Dendritic cell treated with granulocyte-macrophage colony-stimulating factor and Interleukin-4, amounts not matched to agents 40 ng/mL and 50 ng/mL, for 4 days (primary cell): ENCODE results near the gene PDE2A.

ENCODE experiments used
- H3K27ac Mint-ChIP-seq: one replicate; pipeline ENCODE4 v1.8.0; 2022; ENCODE audit warnings: mild to moderate bottlenecking, mixed read lengths
- H3K27me3 Mint-ChIP-seq: one replicate; pipeline ENCODE4 v1.8.0; 2022; ENCODE audit warnings: mild to moderate bottlenecking, mixed read lengths
- H3K36me3 Mint-ChIP-seq: one replicate; pipeline ENCODE4 v1.8.0; 2022; ENCODE audit warnings: low read depth, mixed read lengths
- H3K4me1 Mint-ChIP-seq: one replicate; pipeline ENCODE4 v1.8.0; 2022; ENCODE audit warnings: low read depth, mixed read lengths
- H3K4me3 Mint-ChIP-seq: one replicate; pipeline ENCODE4 v1.8.0; 2022; ENCODE audit warnings: mild to moderate bottlenecking, moderate library complexity, mixed read lengths
- H3K9me3 Mint-ChIP-seq: one replicate; pipeline ENCODE4 v1.8.0; 2022; ENCODE audit warnings: mixed read lengths
- intact Hi-C: fragments of 100-400 bp; cut with micrococcal nuclease; formaldehyde crosslinking; loops from one replicate; pipeline ENCODE4 v1.15.0; 2022

The PDE2A gene

DNA sequence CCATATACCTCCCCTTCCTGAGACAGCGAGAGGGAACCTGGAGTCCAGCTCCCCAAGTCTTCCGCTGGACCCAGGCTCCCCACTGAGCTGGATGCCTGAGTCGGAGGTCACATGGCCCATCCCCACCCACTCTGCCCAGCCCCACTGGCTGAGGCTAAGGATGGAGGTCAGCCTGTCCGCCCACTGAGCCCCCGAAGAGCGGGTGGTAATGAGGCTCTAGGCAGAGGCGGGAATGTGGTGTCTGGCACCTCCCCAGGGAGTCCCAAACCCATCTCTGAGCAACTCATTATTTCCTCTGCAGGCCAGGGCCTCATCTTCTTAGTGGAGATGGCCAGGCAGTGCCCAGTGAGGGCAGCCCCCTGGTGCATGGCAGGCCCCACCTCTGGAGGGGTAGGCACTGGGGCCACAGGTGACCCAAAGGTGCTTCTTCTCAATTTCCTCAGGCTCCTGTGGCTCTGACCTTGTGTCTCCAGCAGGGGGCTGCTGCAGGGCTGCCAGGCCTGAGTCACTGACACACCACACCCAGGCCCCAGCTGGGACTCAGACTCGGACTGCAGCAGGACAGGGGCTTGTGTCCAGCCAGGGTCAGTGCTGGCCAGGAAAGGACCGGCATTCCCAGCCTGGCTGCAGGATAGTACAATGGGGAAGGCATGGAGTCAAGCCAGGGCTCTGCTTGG lies 10.2 kb upstream of the PDE2A start:
- H3K9me3 Mint-ChIP-seq, result no peaks in the 10 kb centered on the region
- H3K4me1 Mint-ChIP-seq, result peaks cover 59% of the 10 kb centered on the region
- no peak overlapping the region for H3K4me3 Mint-ChIP-seq
- intact Hi-C loops, result no loop called here
- H3K27me3 Mint-ChIP-seq, result peaks cover 20% of the 10 kb centered on the region
- H3K36me3 Mint-ChIP-seq, result peaks cover 77% of the 10 kb centered on the region
- H3K27ac Mint-ChIP-seq, result no peak overlapping the region

DNA sequence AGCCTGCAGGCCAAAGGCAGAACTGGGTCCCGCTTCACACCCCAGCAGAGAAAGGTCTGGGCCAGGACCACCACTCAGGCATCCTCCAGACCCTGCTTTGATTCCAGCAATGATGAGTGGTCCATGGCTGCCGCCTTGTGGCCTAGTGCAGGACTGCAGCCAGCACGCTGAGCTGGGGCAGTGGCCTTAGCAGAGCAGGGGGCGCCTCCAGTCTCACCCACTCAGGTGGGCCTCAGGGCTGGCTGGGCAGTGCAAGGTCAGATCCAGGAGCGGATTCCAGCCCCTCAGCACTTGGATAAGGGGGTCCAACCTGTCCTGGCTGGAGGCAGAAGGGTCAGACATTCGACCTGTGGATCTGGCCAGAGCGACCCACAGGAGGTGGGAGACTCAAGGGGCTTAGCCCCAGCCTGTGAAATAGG lies 9.6 kb upstream of the PDE2A start:
- no peak overlapping the region for H3K4me3 Mint-ChIP-seq
- H3K36me3 Mint-ChIP-seq, result peaks cover 72% of the 10 kb centered on the region
- H3K27ac Mint-ChIP-seq, result no peak overlapping the region
- peaks cover 26% of the 10 kb centered on the region for H3K27me3 Mint-ChIP-seq
- H3K4me1 Mint-ChIP-seq, result peaks cover 59% of the 10 kb centered on the region
- intact Hi-C loops, result loop anchor here (2.0 kb wide), 1 partner anchor 213 kb away; no protein-coding TSS in a partner anchor
- no peaks in the 10 kb centered on the region for H3K9me3 Mint-ChIP-seq

DNA sequence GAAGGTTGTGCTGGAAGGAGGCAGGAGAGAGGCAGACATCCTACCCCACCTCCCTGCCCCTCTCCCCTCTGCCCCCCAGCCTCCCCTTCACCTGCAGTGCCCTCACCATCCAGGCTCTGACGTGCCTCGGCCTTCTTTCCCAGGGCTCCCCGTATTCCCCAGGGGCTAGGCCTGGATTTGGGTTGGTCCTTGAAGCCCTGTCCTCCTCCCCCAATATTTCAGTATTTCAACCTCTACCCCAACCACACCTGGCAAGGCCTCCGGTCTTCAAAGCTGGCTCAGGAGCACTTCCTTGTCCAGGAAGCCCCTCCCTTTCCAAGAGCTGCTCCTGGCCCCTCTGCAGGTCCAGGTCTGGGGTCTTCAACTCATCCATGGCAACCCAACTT lies 8.6 kb upstream of the PDE2A start:
- Mint-ChIP-seq H3K4me3 (no peak overlapping the region), H3K27me3 (peaks cover 35% of the 10 kb centered on the region), H3K9me3 (no peaks in the 10 kb centered on the region), H3K4me1 (peaks cover 58% of the 10 kb centered on the region), H3K36me3 (peaks cover 62% of the 10 kb centered on the region), H3K27ac (no peak overlapping the region)
- intact Hi-C loops, result loop anchor here (2.0 kb wide), 1 partner anchor 212 kb away; no protein-coding TSS in a partner anchor

DNA sequence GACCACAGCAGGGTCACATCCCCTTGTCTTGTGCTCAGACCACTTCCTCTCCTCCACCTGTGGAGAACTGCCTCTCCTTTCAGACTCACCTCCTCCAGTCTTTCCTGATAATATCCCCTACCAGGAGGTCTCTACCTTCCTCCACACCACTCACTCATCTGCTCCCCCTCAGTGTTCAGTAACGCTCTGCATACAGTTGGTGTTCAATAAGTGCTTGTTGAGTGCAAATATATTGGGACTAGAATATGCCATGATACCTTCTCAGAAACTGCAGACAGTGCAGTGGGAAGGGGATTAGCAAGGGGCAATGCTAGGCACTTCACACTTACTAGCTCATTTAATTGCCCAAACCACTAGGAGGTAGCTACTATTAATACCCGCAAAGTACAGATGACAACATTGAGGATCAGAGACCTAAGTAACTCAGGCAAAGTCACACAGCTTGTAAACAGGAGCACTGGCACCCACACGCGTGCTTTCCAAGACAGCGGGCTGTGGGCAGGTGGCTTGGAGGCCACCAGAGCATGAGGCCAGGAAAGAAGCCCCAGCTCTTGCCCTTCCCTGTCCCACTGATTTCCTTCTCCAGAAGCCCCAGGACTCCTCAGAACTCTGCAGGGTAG lies 8.1 kb upstream of the PDE2A start:
- Mint-ChIP-seq H3K27ac (no peak overlapping the region), H3K4me1 (peaks cover 60% of the 10 kb centered on the region), H3K4me3 (no peak overlapping the region), H3K36me3 (peaks cover 57% of the 10 kb centered on the region), H3K9me3 (no peaks in the 10 kb centered on the region), H3K27me3 (peaks cover 40% of the 10 kb centered on the region)
- intact Hi-C loops, result loop anchor here (2.0 kb wide), 1 partner anchor 212 kb away; no protein-coding TSS in a partner anchor

DNA sequence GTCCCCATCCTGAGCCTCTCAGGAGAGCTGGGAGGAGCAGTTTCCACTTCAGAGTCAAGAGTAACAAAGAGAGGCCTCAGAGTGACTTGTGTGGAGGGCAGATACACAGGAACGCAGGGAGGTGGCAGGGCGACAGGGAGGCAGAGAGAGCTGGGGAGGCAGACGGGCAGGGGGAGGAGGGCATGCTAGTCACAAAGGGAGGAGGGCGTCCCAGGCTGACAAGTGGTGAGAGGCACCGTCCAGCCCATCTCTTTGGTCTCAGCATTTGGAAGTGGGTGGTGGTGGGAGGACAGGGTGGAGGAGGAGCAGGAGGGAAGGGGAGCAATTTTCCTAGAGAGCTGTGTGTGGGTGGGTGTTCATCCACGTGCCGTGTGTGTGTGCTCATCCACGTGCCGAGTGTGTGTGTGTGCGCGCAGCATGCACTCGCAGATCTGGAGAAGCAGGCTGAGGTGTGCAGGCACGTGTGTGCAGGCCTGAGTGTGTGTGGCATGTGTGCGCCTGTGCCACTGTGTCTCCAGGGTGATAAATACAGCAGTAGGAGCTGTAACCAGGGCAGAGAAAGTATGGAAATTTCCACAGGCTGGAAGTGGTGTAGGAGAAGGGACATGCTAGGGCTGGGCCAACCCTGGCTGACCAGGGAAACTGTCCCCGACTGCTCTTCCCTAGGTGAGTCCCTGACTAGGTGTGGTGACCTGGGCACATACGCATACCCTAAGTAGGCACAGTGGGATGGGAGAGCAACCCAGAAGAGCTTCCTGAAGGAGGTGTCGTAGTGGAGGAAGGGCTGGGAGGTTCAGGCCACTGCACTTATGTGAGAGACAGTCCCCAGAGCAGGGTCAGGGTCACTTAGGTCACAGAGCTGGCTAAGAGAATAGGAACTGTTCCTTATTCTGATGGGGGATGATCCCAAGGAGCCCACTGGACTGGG lies 7.3 kb upstream of the PDE2A start:
- Mint-ChIP-seq H3K9me3 (no peaks in the 10 kb centered on the region), H3K4me1 (peaks cover 58% of the 10 kb centered on the region), H3K27me3 (peaks cover 49% of the 10 kb centered on the region), H3K27ac (no peak overlapping the region), H3K36me3 (peaks cover 49% of the 10 kb centered on the region), H3K4me3 (no peak overlapping the region)
- intact Hi-C loops, result loop anchor here (2.0 kb wide), 1 partner anchor 211 kb away; no protein-coding TSS in a partner anchor

DNA sequence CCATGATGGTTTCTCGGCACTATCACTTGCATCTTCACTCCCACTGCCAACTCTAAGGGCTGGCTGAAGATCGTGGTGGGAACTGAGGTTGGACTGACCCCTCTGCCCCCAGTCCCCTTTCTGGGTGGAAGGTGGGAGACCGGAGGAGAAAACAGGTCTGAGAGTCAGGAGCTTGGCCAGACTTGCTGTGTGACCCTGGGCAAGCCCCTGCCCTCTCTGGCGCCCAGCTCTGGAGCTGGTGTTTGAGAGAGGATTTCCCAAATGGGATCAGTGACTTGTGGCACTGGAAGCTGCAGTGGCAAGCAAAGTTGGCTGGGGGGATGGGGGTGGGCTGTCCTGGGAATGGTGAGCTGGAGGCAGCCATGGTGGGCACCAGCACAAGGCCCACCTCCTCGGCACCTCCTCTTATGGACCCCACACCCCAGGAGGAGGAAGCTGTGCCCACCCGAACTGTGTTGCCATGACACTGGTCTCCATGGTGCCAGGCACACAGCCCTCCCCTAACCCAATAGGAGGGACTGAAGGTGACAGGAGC lies 6.5 kb upstream of the PDE2A start:
- Mint-ChIP-seq H3K4me1 (peaks cover 52% of the 10 kb centered on the region), H3K27ac (no peak overlapping the region), H3K9me3 (no peaks in the 10 kb centered on the region), H3K36me3 (peaks cover 41% of the 10 kb centered on the region), H3K27me3 (peaks cover 57% of the 10 kb centered on the region), H3K4me3 (no peak overlapping the region)
- intact Hi-C loops, result no loop called here

DNA sequence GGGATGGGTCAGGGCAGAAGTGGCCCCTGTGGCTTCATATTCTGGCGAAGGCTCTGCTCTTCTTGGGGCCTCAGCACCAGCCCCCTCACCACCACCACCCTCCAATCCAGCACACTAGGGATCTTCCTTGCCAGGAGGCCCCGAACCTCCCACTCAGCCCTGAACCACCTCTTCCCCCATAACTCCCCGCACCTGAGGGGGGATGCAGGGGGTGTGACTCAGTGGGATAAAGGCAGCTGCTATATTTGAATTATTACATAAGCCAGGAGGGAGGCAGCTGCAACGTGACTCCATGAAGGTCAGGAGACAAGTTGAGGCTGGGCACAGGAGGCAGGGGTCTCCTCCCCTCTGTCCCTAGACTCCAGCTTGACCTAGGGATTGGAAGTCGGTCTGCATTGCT lies 5.6 kb upstream of the PDE2A start:
- intact Hi-C loops, result no loop called here
- Mint-ChIP-seq H3K27ac (no peak overlapping the region), H3K4me1 (peaks cover 46% of the 10 kb centered on the region), H3K27me3 (peaks cover 65% of the 10 kb centered on the region), H3K36me3 (peaks cover 32% of the 10 kb centered on the region), H3K9me3 (no peaks in the 10 kb centered on the region), H3K4me3 (no peak overlapping the region)

DNA sequence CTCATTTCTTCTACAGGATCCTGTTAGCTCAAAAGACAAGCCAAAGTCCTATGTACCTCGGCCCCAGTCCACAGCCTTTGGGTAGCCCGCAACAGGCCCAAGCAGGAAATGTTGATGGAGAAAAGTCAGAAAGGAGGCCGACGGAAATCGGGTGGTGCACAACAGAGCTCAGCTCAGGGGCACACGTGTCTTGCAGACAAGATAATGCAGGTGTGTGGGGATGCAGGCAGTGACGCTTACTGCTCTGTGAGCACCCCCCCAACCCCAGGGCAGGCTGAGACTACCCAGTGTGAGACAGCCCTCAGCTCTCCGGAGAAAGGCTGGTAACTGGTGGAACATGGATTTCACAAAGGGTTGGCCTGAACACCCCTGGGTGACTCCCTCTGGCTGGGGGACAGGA lies 4.3 kb upstream of the PDE2A start:
- peaks cover 78% of the 10 kb centered on the region for H3K27me3 Mint-ChIP-seq
- intact Hi-C loops, result no loop called here
- H3K36me3 Mint-ChIP-seq, result peaks cover 19% of the 10 kb centered on the region
- H3K4me3 Mint-ChIP-seq, result no peak overlapping the region
- H3K9me3 Mint-ChIP-seq, result no peaks in the 10 kb centered on the region
- no peak overlapping the region for H3K27ac Mint-ChIP-seq
- H3K4me1 Mint-ChIP-seq, result peaks cover 47% of the 10 kb centered on the region

DNA sequence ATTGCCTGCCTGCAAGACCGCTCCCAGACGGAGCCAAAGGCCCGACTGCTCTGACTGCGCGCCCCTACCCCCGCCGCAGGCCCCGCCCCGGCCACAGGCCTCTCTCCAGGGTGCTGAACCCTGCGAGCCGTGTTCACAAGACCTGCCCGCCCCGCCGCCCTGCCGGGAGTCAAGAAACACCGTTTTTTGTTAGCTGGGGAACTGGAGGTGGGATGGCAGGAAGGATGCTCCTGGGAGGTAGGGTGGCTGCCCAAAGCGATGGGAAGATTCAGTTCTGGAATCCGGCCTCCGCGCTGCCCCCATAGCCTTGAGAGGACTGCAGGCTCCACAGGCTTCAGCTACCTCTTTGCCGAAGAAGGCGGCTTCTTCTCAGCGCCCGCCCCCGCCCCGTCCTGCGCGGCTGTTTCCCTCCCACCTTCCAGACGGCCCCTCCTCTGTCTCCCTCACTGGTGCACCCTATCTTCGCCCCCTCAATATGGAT lies 2.7 kb upstream of the PDE2A start:
- intact Hi-C loops, result no loop called here
- Mint-ChIP-seq H3K27ac (no peak overlapping the region), H3K36me3 (peaks cover 3% of the 10 kb centered on the region), H3K9me3 (no peaks in the 10 kb centered on the region), H3K4me1 (peaks cover 47% of the 10 kb centered on the region), H3K27me3 (peaks cover 95% of the 10 kb centered on the region), H3K4me3 (no peak overlapping the region)

DNA sequence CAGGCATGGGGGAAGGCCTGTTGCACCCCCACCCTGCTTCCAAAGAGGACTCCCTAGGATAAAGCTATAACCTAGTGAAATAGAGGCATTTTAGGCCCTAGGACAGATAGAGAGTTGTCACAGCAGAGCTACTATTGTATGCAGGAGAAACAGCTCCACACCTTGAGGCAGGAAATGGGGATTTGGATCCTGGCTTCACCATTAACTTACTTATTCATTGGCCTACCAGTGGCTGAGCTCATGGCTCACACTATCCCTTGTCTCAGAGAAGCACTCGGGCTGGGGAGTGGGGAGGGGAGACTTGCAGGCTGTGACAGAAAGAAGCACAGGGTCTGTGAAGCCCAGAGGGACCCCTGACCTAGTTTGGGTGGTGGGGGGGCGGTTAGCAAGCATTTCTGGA lies 999 bp upstream of the PDE2A start:
- no peaks in the 10 kb centered on the region for H3K9me3 Mint-ChIP-seq
- peaks cover 97% of the 10 kb centered on the region for H3K27me3 Mint-ChIP-seq
- no peak overlapping the region for H3K4me3 Mint-ChIP-seq
- H3K4me1 Mint-ChIP-seq, result peaks cover 32% of the 10 kb centered on the region
- intact Hi-C loops, result no loop called here
- H3K27ac Mint-ChIP-seq, result no peak overlapping the region
- H3K36me3 Mint-ChIP-seq, result no peaks in the 10 kb centered on the region

DNA sequence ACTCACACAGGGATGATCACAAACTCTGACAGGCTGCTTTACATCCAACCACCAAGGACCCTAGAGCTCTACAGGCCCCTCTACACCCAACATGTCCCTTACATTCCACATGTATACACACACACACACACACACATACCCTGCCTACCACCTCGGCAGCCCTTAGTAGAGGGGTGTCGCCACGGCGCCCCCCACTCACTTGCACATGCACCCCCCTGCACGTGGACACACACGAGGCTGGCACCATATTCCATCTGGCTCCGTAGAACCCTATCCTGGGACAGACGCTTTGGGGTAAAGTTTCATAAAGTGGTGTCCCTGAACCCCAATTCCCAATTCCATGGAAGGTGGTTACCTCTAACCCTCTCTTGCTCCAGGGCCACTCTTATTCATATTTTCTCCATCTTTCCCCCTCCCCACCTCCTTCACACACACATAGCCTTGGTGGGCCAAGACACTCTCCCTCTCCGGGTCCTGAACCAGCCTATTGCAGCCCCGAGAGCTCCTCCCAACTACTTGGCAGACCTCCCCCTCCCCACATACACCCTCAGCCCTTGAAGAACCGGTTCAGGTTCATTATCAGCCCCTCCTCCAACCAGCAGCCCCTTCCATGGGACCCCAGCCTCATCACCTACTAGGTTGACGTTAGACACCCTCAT lies 809 bp downstream of the PDE2A start:
- Mint-ChIP-seq H3K27ac (no peak overlapping the region), H3K4me3 (no peak overlapping the region), H3K9me3 (no peaks in the 10 kb centered on the region), H3K4me1 (peaks cover 31% of the 10 kb centered on the region), H3K27me3 (peaks cover 92% of the 10 kb centered on the region), H3K36me3 (no peaks in the 10 kb centered on the region)
- intact Hi-C loops, result no loop called here

DNA sequence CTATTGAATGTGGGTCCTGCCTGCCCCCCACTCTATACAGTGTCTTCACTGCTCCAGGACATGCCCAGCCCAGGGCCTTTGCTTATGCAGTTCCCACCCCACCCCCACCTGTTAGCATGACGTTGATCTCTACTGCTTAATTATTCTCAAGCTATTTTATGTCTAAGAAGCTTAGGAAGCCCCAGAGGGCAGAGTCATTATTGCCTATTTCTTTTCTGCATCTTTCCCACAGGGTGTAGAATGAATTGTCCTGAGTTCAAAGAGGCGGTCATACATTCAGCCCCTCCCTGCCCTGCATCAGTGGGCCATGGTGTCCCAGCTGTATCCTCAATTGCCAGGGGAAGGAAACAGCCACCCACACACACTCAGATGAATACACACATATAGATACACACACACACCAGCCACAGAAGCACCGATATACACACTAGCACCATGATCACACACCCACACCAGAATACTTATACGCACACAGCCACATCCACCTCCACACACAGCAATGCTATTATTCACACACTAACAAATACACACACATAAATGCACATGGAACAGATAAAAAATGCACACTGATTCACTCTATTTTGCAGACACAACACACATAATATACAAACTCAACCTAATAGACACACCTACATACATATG lies 1.5 kb downstream of the PDE2A start:
- Mint-ChIP-seq H3K4me3 (no peak overlapping the region), H3K4me1 (peaks cover 27% of the 10 kb centered on the region), H3K9me3 (peaks cover 3% of the 10 kb centered on the region), H3K27ac (no peak overlapping the region), H3K36me3 (no peaks in the 10 kb centered on the region), H3K27me3 (peaks cover 88% of the 10 kb centered on the region)
- intact Hi-C loops, result no loop called here
